ENCODE measurements around the gene PSMD8.

DNA sequence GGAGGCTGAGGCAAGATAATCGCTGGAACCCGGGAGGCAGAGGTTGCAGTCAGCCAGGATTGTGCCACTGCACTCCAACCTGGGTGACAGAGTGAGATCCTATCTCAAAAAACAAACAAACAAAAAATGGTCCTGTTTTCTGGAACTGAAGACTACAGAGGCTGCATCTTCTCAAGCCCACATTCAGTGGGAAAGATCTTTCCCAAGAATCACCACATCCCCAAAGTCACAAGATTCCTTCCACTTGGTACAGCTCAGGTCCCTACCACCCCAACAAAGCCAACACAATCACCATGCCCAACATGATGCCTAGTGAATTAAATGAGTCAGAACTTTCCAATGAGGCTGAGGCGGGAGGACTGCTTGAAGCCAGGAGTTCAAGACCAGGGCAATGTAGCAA lies 23.5 kb upstream of the PSMD8 start:
- TF ChIP-seq, protein P1, sequence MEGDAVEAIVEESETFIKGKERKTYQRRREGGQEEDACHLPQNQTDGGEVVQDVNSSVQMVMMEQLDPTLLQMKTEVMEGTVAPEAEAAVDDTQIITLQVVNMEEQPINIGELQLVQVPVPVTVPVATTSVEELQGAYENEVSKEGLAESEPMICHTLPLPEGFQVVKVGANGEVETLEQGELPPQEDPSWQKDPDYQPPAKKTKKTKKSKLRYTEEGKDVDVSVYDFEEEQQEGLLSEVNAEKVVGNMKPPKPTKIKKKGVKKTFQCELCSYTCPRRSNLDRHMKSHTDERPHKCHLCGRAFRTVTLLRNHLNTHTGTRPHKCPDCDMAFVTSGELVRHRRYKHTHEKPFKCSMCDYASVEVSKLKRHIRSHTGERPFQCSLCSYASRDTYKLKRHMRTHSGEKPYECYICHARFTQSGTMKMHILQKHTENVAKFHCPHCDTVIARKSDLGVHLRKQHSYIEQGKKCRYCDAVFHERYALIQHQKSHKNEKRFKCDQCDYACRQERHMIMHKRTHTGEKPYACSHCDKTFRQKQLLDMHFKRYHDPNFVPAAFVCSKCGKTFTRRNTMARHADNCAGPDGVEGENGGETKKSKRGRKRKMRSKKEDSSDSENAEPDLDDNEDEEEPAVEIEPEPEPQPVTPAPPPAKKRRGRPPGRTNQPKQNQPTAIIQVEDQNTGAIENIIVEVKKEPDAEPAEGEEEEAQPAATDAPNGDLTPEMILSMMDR (IDR thresholded peaks at IDR 0.05; ENCODE audit: insufficient read depth, low read length, poor library complexity, severe bottlenecking) = no peak
- TF ChIP-seq EZH2phosphoT487 (conservative IDR thresholded peaks at IDR 0.05; ENCODE audit: low read length) = no peak

All from SU-DHL-6 (cell line).